PC-3 (cell line): Measurements from ENCODE around the gene CSNK1D. TPM values are rescaled to one million over a fixed set of nuclear protein-coding genes. Genes with fewer than 3 reads are reported as not detected.

Experiments
- ATAC-seq: fragments of 200-7000 bp; cut with Tn5 transposase; 2 replicates; pipeline ENCODE4 v1.9.1; 2020; ENCODE audit warnings: mild to moderate bottlenecking, moderate library complexity
- BruUV-seq: library from RNA; stranded (reverse); fragments of 400-500 nt; replicated peaks from 2 replicates; lab custom pipeline; 2021; lab: Mats Ljungman, UMichigan
- CTCF ChIA-PET: fragments of 300-600 bp; sonication (Branson Sonifier 250); formaldehyde crosslinking; loops from one replicate; lab custom pipeline; 2022; ENCODE audit warnings: antibody characterized with exemption; lab: Charles Lee
- POLR2A ChIA-PET: fragments of 300-600 bp; sonication (Branson Sonifier 250); formaldehyde crosslinking; loops from one replicate; lab custom pipeline; 2022; ENCODE audit warnings: antibody characterized with exemption; ENCODE audit not compliant: unreplicated experiment; lab: Charles Lee
- DNase-seq: peaks from one replicate; pipeline ENCODE4 v3.0.0-alpha.2; 2015
- H2AFZ ChIP-seq: fragments of 300-600 bp; sonication (generic); 2 replicates; pipeline ENCODE4 v1.6.0; 2016; ENCODE audit warnings: antibody characterized with exemption, low read length
- H3F3A ChIP-seq: fragments of 300-600 bp; sonication (generic); one replicate; pipeline ENCODE4 v1.6.0; 2017; ENCODE audit warnings: antibody characterized with exemption, low read length, control low read depth, mild to moderate bottlenecking; ENCODE audit not compliant: unreplicated experiment
- H3K27ac ChIP-seq: fragments of 300-600 bp; sonication (generic); 2 replicates; pipeline ENCODE4 v1.5.1; 2016; ENCODE audit warnings: mild to moderate bottlenecking, low read length
- H3K27me3 ChIP-seq: fragments of 300-600 bp; sonication (generic); 2 replicates; pipeline ENCODE4 v1.6.1; 2016; ENCODE audit warnings: low read length, mixed read lengths
- H3K36me3 ChIP-seq: fragments of 300-600 bp; sonication (generic); 2 replicates; pipeline ENCODE4 v1.6.1; 2016; ENCODE audit warnings: low read depth, mixed run types, low read length, mixed read lengths
- H3K4me1 ChIP-seq: fragments of 300-600 bp; sonication (generic); 2 replicates; pipeline ENCODE4 v1.5.1; 2016; ENCODE audit warnings: low read length; ENCODE audit not compliant: insufficient read depth
- H3K4me2 ChIP-seq: fragments of 300-600 bp; sonication (generic); 2 replicates; pipeline ENCODE4 v1.6.0; 2016; ENCODE audit warnings: low read length
- H3K4me3 ChIP-seq: fragments of 300-600 bp; sonication (generic); 2 replicates; pipeline ENCODE4 v1.5.1; 2016; ENCODE audit warnings: mild to moderate bottlenecking, low read length, mixed read lengths
- H3K79me2 ChIP-seq: fragments of 300-600 bp; sonication (generic); 2 replicates; pipeline ENCODE4 v1.6.1; 2017; ENCODE audit warnings: low read length, mixed read lengths
- H3K9ac ChIP-seq: fragments of 300-600 bp; sonication (generic); 2 replicates; pipeline ENCODE4 v1.6.0; 2016; ENCODE audit warnings: mild to moderate bottlenecking, low read length
- H3K9me2 ChIP-seq: fragments of 300-600 bp; sonication (generic); replicated peaks from 2 replicates; pipeline ENCODE4 v1.6.1; 2016; ENCODE audit warnings: mixed run types, low read length, mixed read lengths
- H3K9me3 ChIP-seq: fragments of 300-600 bp; sonication (generic); 2 replicates; pipeline ENCODE4 v1.6.1; 2016; ENCODE audit warnings: low read length, mixed read lengths
- H4K20me1 ChIP-seq: fragments of 300-600 bp; sonication (generic); 2 replicates; pipeline ENCODE4 v1.6.1; 2016; ENCODE audit warnings: low read length, mixed read lengths
- EZH2 ChIP-seq: fragments of 300-600 bp; sonication (generic); IDR thresholded peaks from one replicate; pipeline ENCODE4 v1.6.1; 2017; ENCODE audit warnings: antibody characterized with exemption, mild to moderate bottlenecking, low read length; ENCODE audit not compliant: unreplicated experiment
- EZH2phosphoT487 ChIP-seq: fragments of 300-600 bp; sonication (generic); IDR thresholded peaks from 2 replicates; pipeline ENCODE4 v1.6.1; 2018; ENCODE audit warnings: mild to moderate bottlenecking, antibody characterized with exemption, low read length, borderline replicate concordance
- intact Hi-C: fragments of 100-400 bp; cut with micrococcal nuclease; formaldehyde crosslinking; loops from 2 replicates; pipeline ENCODE4 v1.9.0; 2023
- total RNA-seq: library from RNA; depleted of rRNA; stranded (reverse); fragments of >200 nt; gene quantifications from 2 replicates; pipeline ENCODE4 v1.2.3, GENCODE V29; 2014
- TF ChIP-seq, protein P1 (sequence below): fragments of 300-600 bp; sonication (generic); conservative IDR thresholded peaks from 2 replicates; pipeline ENCODE4 v1.5.1; 2017; ENCODE audit warnings: antibody characterized with exemption, low read depth, mild to moderate bottlenecking, low read length

CSNK1D gene
- total RNA-seq, 1 experiment from 2014 or later: 58.6 TPM

DNA sequence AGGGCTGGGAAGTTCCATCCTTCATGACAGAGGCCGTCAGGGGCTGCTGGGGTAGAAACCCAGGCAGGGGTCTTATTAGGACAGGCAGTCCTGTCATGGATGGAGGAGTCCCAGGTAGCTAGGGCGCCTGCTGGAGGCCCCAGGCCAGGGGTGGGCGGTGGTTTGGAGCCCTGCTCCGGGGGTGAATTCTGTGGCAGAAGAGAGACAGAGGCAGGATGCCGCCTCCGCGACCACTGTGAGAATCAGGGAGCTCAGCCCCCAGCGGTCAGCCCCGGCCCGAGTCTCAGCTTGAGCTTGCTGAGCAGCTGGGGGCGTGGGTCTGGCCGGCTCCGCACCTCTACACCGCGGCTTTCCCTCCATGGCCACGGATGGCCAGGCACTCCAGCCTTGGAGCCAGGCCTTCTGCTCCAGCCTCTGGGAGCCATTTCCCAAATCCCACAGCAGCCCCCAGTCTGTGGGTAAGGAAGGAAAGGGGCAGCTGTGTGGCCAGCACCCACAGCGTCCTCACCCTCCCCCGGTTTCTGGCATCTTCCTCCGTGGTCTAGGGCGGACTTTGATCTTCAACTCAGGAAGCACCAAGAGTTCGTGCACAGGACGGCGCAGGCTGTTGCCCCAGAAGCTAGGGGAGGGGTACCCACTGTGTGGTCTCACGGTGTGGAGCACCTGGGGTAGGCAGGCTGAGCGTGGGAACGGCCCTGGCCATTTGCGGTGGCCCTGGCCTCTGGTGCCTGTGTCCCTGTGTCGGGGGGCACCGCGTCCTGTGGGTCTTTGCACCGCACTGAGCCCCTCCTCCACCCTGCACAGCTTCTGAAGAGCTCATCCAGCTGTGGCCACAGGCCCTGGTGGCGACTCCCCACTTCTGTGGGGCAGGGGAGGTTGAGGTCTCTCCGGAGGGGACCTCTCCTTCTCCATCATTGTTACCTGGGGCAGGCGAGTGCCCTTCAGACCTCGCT, 29.8 kb upstream of the CSNK1D start:
- no peaks in the 10 kb centered on the region for H3K36me3 ChIP-seq
- no peaks in the 10 kb centered on the region for H3K9me2 ChIP-seq
- no peak for TF ChIP-seq EZH2
- TF ChIP-seq EZH2phosphoT487: no peak
- TF ChIP-seq, protein P1, sequence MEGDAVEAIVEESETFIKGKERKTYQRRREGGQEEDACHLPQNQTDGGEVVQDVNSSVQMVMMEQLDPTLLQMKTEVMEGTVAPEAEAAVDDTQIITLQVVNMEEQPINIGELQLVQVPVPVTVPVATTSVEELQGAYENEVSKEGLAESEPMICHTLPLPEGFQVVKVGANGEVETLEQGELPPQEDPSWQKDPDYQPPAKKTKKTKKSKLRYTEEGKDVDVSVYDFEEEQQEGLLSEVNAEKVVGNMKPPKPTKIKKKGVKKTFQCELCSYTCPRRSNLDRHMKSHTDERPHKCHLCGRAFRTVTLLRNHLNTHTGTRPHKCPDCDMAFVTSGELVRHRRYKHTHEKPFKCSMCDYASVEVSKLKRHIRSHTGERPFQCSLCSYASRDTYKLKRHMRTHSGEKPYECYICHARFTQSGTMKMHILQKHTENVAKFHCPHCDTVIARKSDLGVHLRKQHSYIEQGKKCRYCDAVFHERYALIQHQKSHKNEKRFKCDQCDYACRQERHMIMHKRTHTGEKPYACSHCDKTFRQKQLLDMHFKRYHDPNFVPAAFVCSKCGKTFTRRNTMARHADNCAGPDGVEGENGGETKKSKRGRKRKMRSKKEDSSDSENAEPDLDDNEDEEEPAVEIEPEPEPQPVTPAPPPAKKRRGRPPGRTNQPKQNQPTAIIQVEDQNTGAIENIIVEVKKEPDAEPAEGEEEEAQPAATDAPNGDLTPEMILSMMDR: no peak
- no peak overlapping the region for H3K4me2 ChIP-seq
- no peak overlapping the region for H3K4me3 ChIP-seq
- no peaks in the 10 kb centered on the region for H3K79me2 ChIP-seq
- no peaks in the 10 kb centered on the region for H3K9me3 ChIP-seq
- ATAC-seq: no peak
- no peaks in the 10 kb centered on the region for H4K20me1 ChIP-seq
- ChIA-PET POLR2A (no interaction called here), CTCF (no interaction called here)
- H3K27ac ChIP-seq: no peak overlapping the region
- intact Hi-C loops: no loop called here
- DNase-seq: no peak
- H2AFZ ChIP-seq: no peak overlapping the region
- H3K27me3 ChIP-seq: no peaks in the 10 kb centered on the region
- H3K9ac ChIP-seq: no peak overlapping the region
- no TSS peak for BruUV-seq
- H3K4me1 ChIP-seq: peaks cover 12% of the 10 kb centered on the region
- no peaks in the 10 kb centered on the region for H3F3A ChIP-seq

DNA sequence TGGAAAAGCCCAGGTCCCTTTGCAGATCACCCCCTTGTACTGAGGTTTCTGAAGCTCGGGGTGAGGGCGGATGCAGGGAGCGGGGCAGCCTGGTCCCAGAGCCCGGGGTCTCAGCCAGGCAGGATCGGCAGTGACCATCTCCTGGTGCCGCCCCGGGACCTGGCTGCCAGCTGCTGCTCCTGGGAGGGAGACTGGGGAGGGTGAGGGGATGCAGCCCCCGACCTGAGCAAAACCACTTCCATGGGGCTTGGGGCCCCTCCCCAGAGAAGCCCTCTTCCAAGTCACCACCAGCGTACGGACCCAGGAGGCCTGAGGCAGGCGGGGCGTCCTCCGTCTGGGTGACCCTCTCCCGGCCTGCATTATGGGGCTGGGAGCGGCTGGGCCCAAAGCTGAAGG, 29.1 kb upstream of the CSNK1D start:
- Histone ChIP-seq H3K36me3 (no peaks in the 10 kb centered on the region), H3F3A (no peaks in the 10 kb centered on the region), H3K27me3 (no peaks in the 10 kb centered on the region), H3K9ac (no peak overlapping the region), H3K4me2 (no peak overlapping the region), H2AFZ (no peak overlapping the region), H3K9me2 (no peaks in the 10 kb centered on the region), H4K20me1 (no peaks in the 10 kb centered on the region), H3K4me1 (peaks cover 13% of the 10 kb centered on the region), H3K27ac (no peak overlapping the region), H3K4me3 (no peak overlapping the region), H3K9me3 (no peaks in the 10 kb centered on the region), H3K79me2 (no peaks in the 10 kb centered on the region)
- intact Hi-C loops: no loop called here
- no TSS peak for BruUV-seq
- ChIA-PET CTCF (no interaction called here), POLR2A (no interaction called here)
- DNase-seq (no peak), ATAC-seq (no peak)
- TF ChIP-seq EZH2 (no peak), EZH2phosphoT487 (no peak)
- TF ChIP-seq, protein P1: no peak
